T-helper 22 cell (primary cell): Measurements from ENCODE around the gene PRKD1.

ENCODE experiments used
- DNase-seq: peaks from one replicate; pipeline ENCODE4 v3.0.0-alpha.2; 2020; ENCODE audit warnings: low read depth

The PRKD1 gene

GRCh38 chr14:29603696-29604095 is 324.0 kb downstream of the PRKD1 start:
- no peak for DNase-seq

- no peak for DNase-seq
Observed at GRCh38 chr14:29601616-29602015, 326.0 kb downstream of the PRKD1 start.

- no peak for DNase-seq
Observed at GRCh38 chr14:29587761-29588470, 339.7 kb downstream of the PRKD1 start.

- DNase-seq, result no peak
Observed at GRCh38 chr14:29587046-29587445, 340.6 kb downstream of the PRKD1 start.

GRCh38 chr14:29584992-29585391 is 342.7 kb downstream of the PRKD1 start:
- no peak for DNase-seq

GRCh38 chr14:29580763-29581162 is 346.9 kb downstream of the PRKD1 start:
- no peak for DNase-seq

GRCh38 chr14:29579838-29580237 is 347.8 kb downstream of the PRKD1 start:
- no peak for DNase-seq

- DNase-seq, result no peak
Observed at GRCh38 chr14:29576927-29577326, 350.7 kb downstream of the PRKD1 start.

GRCh38 chr14:29569194-29569593 is 358.5 kb downstream of the PRKD1 start:
- DNase-seq, result no peak

GRCh38 chr14:29566194-29566593 is 361.5 kb downstream of the PRKD1 start:
- no peak for DNase-seq

GRCh38 chr14:29558516-29558915 is 369.1 kb downstream of the PRKD1 start:
- no peak for DNase-seq

- no peak for DNase-seq
Observed at GRCh38 chr14:29554335-29554734, 373.3 kb downstream of the PRKD1 start.

GRCh38 chr14:29553427-29553826 is 374.2 kb downstream of the PRKD1 start:
- DNase-seq, result no peak

GRCh38 chr14:29548948-29549370 is 378.7 kb downstream of the PRKD1 start:
- DNase-seq, result no peak

- no peak for DNase-seq
Observed at GRCh38 chr14:29545714-29546113, 381.9 kb downstream of the PRKD1 start.

GRCh38 chr14:29536886-29537511 is 390.6 kb downstream of the PRKD1 start:
- DNase-seq, result no peak

- DNase-seq, result no peak
Observed at GRCh38 chr14:29529418-29529817, 398.2 kb downstream of the PRKD1 start.

GRCh38 chr14:29528889-29529288 is 398.8 kb downstream of the PRKD1 start:
- no peak for DNase-seq

GRCh38 chr14:29527286-29527685 is 400.4 kb downstream of the PRKD1 start:
- no peak for DNase-seq
